CD8-positive, alpha-beta memory T cell (primary cell): ENCODE data around the gene GPHN. TPM values are rescaled to one million over a fixed set of nuclear protein-coding genes. Genes with fewer than 3 reads are reported as not detected.

Experiments used
- CTCF ChIA-PET: fragments of 350-600 bp; sonication (Branson Sonifier 250); formaldehyde crosslinking; loops from one replicate; lab custom pipeline; 2021; ENCODE audit warnings: antibody characterized with exemption; lab: Charles Lee
- POLR2A ChIA-PET: fragments of 350-600 bp; sonication (Branson Sonifier 250); formaldehyde crosslinking; loops from one replicate; lab custom pipeline; 2021; ENCODE audit warnings: antibody characterized with exemption; lab: Charles Lee
- DNase-seq, 5 donors: peaks; one replicate each; pipeline versions ENCODE4 v3.0.0 to v3.0.0-alpha.2; 2020 to 2022; ENCODE audit warnings: mixed read lengths in 1 of 5
- H3K27ac ChIP-seq: one replicate; pipeline ENCODE4 v1.7.0; 2013; ENCODE audit warnings: low read depth, mild to moderate bottlenecking, low read length, moderate library complexity
- H3K27me3 ChIP-seq: 2 replicates; pipeline ENCODE4 v1.7.0; 2013; ENCODE audit warnings: low read length, mild to moderate bottlenecking; ENCODE audit not compliant: insufficient read depth, poor library complexity, severe bottlenecking
- H3K36me3 ChIP-seq: 2 replicates; pipeline ENCODE4 v1.7.0; 2013; ENCODE audit warnings: mild to moderate bottlenecking, low read length, moderate library complexity; ENCODE audit not compliant: insufficient read depth
- H3K4me1 ChIP-seq: 2 replicates; pipeline ENCODE4 v1.7.0; 2013; ENCODE audit warnings: mild to moderate bottlenecking, low read length, moderate library complexity; ENCODE audit not compliant: insufficient read depth
- H3K4me3 ChIP-seq: 2 replicates; pipeline ENCODE4 v1.7.0; 2013; ENCODE audit warnings: mild to moderate bottlenecking, low read length
- H3K9me3 ChIP-seq: 2 replicates; pipeline ENCODE4 v1.7.0; 2013; ENCODE audit warnings: mild to moderate bottlenecking, low read length
- H3K27ac Mint-ChIP-seq, 8 donors: one replicate each; pipeline ENCODE4 v1.8.0; 2020 to 2021; ENCODE audit warnings: mixed read lengths in 8 of 8, mild to moderate bottlenecking in 6 of 8, inconsistent platforms in 3 of 8, moderate library complexity in 3 of 8
- H3K27me3 Mint-ChIP-seq, 2 donors: one replicate each; pipeline ENCODE4 v1.8.0; 2020 to 2021; ENCODE audit warnings: mixed read lengths in 2 of 2, mild to moderate bottlenecking in 1 of 2, moderate library complexity in 1 of 2
- H3K36me3 Mint-ChIP-seq, 3 donors: one replicate each; pipeline ENCODE4 v1.8.0; 2020 to 2021; ENCODE audit warnings: mixed read lengths in 3 of 3, inconsistent platforms in 1 of 3, mild to moderate bottlenecking in 1 of 3
- H3K4me1 Mint-ChIP-seq, 3 donors: one replicate each; pipeline ENCODE4 v1.8.0; 2020 to 2021; ENCODE audit warnings: mixed read lengths in 3 of 3, inconsistent platforms in 1 of 3, mild to moderate bottlenecking in 1 of 3
- H3K4me3 Mint-ChIP-seq, 7 donors: one replicate each; pipeline ENCODE4 v1.8.0; 2020 to 2021; ENCODE audit warnings: mixed read lengths in 7 of 7, mild to moderate bottlenecking in 6 of 7, moderate library complexity in 4 of 7, inconsistent platforms in 2 of 7
- H3K9me3 Mint-ChIP-seq, 5 donors: one replicate each; pipeline ENCODE4 v1.8.0; 2020 to 2022; ENCODE audit warnings: mixed read lengths in 5 of 5, mild to moderate bottlenecking in 3 of 5, moderate library complexity in 2 of 5, inconsistent platforms in 1 of 5
- polyA plus RNA-seq: library from polyadenylated mRNA; unstranded; fragments of 300-500 nt; fragmentation: Illumina TruSeq; gene quantifications from one replicate; pipeline ENCODE4 v1.2.3, GENCODE V29; 2021
- total RNA-seq, 2 experiments: library from RNA; stranded (reverse); gene quantifications; one replicate each; pipeline ENCODE4 v1.2.3, GENCODE V29; 2021

Gene GPHN
- total and polyA plus RNA-seq, 3 experiments from 2014 or later = 6.3 to 14.8 (median 12.1) TPM

- H3K27me3 Mint-ChIP-seq = no peaks in the 10 kb centered on the region
Observed at GRCh38 chr14:66606826-66607225, 98.9 kb downstream of the GPHN start.

DNA sequence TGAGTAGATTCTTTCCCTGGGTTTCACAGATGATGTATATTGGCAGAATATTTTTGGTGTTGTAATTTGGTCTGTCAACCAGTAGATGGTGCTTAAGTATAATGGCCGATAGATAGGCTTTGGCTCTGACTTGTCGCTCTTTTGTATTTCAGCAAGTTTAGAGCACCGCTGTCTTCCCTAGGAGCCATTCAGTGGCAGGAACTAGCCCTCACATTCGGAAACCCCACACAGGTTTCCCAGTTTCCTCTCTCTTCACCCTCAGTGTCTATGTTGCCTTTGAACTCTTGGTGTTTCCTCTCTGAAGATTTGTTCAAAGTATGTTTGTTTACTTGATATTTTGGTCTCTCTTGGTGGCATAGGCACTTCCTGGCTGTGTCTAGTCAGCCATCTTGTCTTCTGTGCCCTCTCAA lies 102.2 kb downstream of the GPHN start:
- H3K36me3 Mint-ChIP-seq = peaks cover 0 to 64% (median 0%) of the 10 kb centered on the region in 3 donors
- CTCF ChIA-PET = no interaction called here

More at GRCh38 chr14:66606826-66607225, 98.9 kb downstream of the GPHN start:
- H3K4me3 Mint-ChIP-seq = no peak overlapping the region
- H3K36me3 Mint-ChIP-seq = peaks cover 0 to 48% (median 0%) of the 10 kb centered on the region in 3 donors
- H3K27me3 ChIP-seq = no peaks in the 10 kb centered on the region
- DNase-seq = no peak
- peaks cover 0 to 57% (median 31%) of the 10 kb centered on the region in 5 donors for H3K9me3 Mint-ChIP-seq
- H3K4me1 ChIP-seq = no peaks in the 10 kb centered on the region
- H3K27ac ChIP-seq = no peak overlapping the region
- ChIA-PET POLR2A (no interaction called here), CTCF (no interaction called here)
- H3K36me3 ChIP-seq = no peaks in the 10 kb centered on the region
- H3K4me1 Mint-ChIP-seq = peaks cover 0 to 9% (median 8%) of the 10 kb centered on the region in 3 donors
- no peaks in the 10 kb centered on the region for H3K9me3 ChIP-seq
- no peak overlapping the region for H3K27ac Mint-ChIP-seq
- no peak overlapping the region for H3K4me3 ChIP-seq

GRCh38 chr14:66613344-66613743 lies 105.4 kb downstream of the GPHN start:
- Mint-ChIP-seq H3K27ac (no peak overlapping the region), H3K4me1 (peaks cover 0 to 9% (median 5%) of the 10 kb centered on the region in 3 donors), H3K27me3 (no peaks in the 10 kb centered on the region), H3K9me3 (peaks cover 9 to 78% (median 35%) of the 10 kb centered on the region in 5 donors), H3K36me3 (peaks cover 0 to 63% (median 1%) of the 10 kb centered on the region in 3 donors), H3K4me3 (no peak overlapping the region)
- Histone ChIP-seq H3K27ac (no peak overlapping the region), H3K36me3 (no peaks in the 10 kb centered on the region), H3K9me3 (no peaks in the 10 kb centered on the region), H3K27me3 (no peaks in the 10 kb centered on the region), H3K4me1 (no peaks in the 10 kb centered on the region), H3K4me3 (no peak overlapping the region)
- DNase-seq = no peak
- ChIA-PET CTCF (no interaction called here), POLR2A (no interaction called here)

More for the DNA sequence above, 102.2 kb downstream of the GPHN start:
- H3K27me3 Mint-ChIP-seq = no peaks in the 10 kb centered on the region
- no peaks in the 10 kb centered on the region for H3K4me1 ChIP-seq
- no peaks in the 10 kb centered on the region for H3K36me3 ChIP-seq
- peak overlapping the region in 2 of 7 donors; percentile 13 to 33 for H3K4me3 Mint-ChIP-seq
- peaks cover 0 to 9% (median 5%) of the 10 kb centered on the region in 3 donors for H3K4me1 Mint-ChIP-seq
- peaks cover 0 to 75% (median 31%) of the 10 kb centered on the region in 5 donors for H3K9me3 Mint-ChIP-seq
- H3K27me3 ChIP-seq = no peaks in the 10 kb centered on the region
- no peak overlapping the region for H3K4me3 ChIP-seq
- no peak overlapping the region for H3K27ac ChIP-seq
- peak in 2 of 5 donors; percentile 4 for DNase-seq
- peak overlapping the region in 5 of 8 donors; percentile 40 to 84 (median 60) for H3K27ac Mint-ChIP-seq
- H3K9me3 ChIP-seq = no peaks in the 10 kb centered on the region
- POLR2A ChIA-PET = no interaction called here

DNA sequence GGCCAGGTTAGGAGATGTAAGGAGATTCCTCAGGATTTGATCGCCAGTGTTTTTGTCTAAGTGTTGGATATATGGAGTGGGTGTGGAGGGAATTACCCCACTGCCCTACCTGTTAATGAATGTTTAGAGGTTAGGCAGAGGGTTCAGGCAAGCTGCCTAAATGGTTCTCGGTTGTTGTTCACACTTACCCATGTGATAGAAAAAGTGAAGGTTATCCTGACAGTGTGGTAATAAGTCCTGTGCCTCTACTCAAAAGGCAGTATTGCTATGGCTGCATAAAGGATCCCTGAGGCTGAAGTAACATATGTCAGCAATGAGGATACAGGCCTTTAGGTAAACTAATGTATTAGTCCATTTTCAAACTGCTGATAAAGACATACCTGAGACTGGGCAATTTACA lies 112.0 kb downstream of the GPHN start:
- Histone ChIP-seq H3K27ac (no peak overlapping the region), H3K36me3 (no peaks in the 10 kb centered on the region), H3K4me3 (no peak overlapping the region), H3K4me1 (no peaks in the 10 kb centered on the region), H3K27me3 (no peaks in the 10 kb centered on the region), H3K9me3 (no peaks in the 10 kb centered on the region)
- H3K27ac Mint-ChIP-seq = no peak overlapping the region
- H3K4me3 Mint-ChIP-seq = no peak overlapping the region
- H3K27me3 Mint-ChIP-seq = no peaks in the 10 kb centered on the region
- peaks cover 1 to 55% (median 2%) of the 10 kb centered on the region in 3 donors for H3K36me3 Mint-ChIP-seq
- no peak for DNase-seq
- ChIA-PET POLR2A (no interaction called here), CTCF (no interaction called here)
- peaks cover 0 to 4% (median 0%) of the 10 kb centered on the region in 3 donors for H3K4me1 Mint-ChIP-seq
- H3K9me3 Mint-ChIP-seq = peaks cover 19 to 67% (median 23%) of the 10 kb centered on the region in 5 donors

DNA sequence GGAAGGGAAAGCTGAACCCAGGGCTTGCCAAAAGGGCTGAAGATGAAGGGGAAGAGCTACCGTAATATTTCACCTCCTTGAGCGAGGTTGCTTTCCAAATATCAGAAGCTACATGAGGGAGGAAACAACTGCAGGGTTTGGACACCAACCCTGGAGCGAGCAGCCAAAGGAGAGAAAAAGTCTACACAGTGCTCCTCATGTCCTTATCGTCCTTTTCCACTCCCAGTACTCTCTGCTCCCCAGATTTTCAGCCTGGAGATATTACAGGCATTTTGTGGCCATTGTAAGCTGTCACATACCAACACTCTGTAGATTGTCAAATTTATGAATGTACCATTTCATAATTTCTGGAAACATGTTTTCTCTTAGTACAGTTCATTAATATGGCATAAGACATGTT lies 115.9 kb downstream of the GPHN start:
- no peak overlapping the region for H3K4me3 Mint-ChIP-seq
- Histone ChIP-seq H3K9me3 (no peaks in the 10 kb centered on the region), H3K36me3 (no peaks in the 10 kb centered on the region), H3K4me1 (no peaks in the 10 kb centered on the region), H3K4me3 (no peak overlapping the region), H3K27ac (no peak overlapping the region), H3K27me3 (no peaks in the 10 kb centered on the region)
- no peaks in the 10 kb centered on the region for H3K27me3 Mint-ChIP-seq
- ChIA-PET CTCF (interaction anchor here (1.0 kb wide), 1 partner anchor 662 kb away, joined by 4 read pairs; no protein-coding TSS in a partner anchor), POLR2A (no interaction called here)
- H3K27ac Mint-ChIP-seq = no peak overlapping the region
- H3K4me1 Mint-ChIP-seq = peaks cover 0 to 4% (median 0%) of the 10 kb centered on the region in 3 donors
- no peak for DNase-seq
- peaks cover 2 to 40% (median 11%) of the 10 kb centered on the region in 5 donors for H3K9me3 Mint-ChIP-seq
- H3K36me3 Mint-ChIP-seq = peaks cover 0 to 33% (median 2%) of the 10 kb centered on the region in 3 donors

DNA sequence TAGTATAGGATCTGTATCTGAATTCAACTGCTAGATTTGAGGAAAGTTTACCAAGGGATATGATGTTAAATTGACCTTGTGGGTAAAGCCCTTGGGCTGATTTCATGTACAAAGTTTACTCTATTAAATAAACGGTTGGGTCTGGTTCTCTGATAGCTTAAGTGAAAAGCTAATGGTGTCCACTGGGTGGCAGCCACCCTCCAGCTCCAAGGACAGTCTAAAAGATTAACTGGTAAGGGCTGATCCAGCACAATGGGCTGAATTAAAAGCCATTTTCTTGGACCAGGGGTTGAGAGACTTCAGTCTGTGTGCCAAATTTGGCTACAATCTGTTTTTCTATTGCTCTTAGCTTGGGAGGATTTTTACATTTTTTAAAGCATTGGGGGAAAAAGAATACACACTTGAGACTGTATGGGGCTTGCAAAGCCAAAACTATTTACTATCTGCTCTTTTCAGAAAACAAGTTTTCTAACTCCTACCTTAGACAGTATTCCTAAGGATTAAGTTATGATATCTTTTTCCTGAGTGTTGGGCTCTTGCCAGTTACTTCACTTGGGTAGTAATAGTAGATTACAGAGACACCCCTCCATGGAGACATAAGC lies 116.5 kb downstream of the GPHN start:
- H3K4me1 ChIP-seq = no peaks in the 10 kb centered on the region
- Mint-ChIP-seq H3K4me1 (peaks cover 0 to 4% (median 0%) of the 10 kb centered on the region in 3 donors), H3K27me3 (no peaks in the 10 kb centered on the region), H3K27ac (peak overlapping the region in 1 of 8 donors; percentile 27), H3K4me3 (no peak overlapping the region), H3K9me3 (peaks cover 0 to 38% (median 9%) of the 10 kb centered on the region in 5 donors), H3K36me3 (peaks cover 0 to 30% (median 2%) of the 10 kb centered on the region in 3 donors)
- ChIA-PET CTCF (interaction anchor here (1.0 kb wide), 1 partner anchor 661 kb away, joined by 4 read pairs; no protein-coding TSS in a partner anchor), POLR2A (no interaction called here)
- H3K36me3 ChIP-seq = no peaks in the 10 kb centered on the region
- H3K27ac ChIP-seq = no peak overlapping the region
- no peaks in the 10 kb centered on the region for H3K27me3 ChIP-seq
- no peaks in the 10 kb centered on the region for H3K9me3 ChIP-seq
- no peak for DNase-seq
- H3K4me3 ChIP-seq = no peak overlapping the region

GRCh38 chr14:66628636-66629035 lies 120.7 kb downstream of the GPHN start:
- no peak overlapping the region for H3K27ac Mint-ChIP-seq
- CTCF ChIA-PET = no interaction called here
- H3K4me3 Mint-ChIP-seq = no peak overlapping the region
- Histone ChIP-seq H3K36me3 (no peaks in the 10 kb centered on the region), H3K9me3 (no peaks in the 10 kb centered on the region), H3K4me3 (no peak overlapping the region), H3K27ac (no peak overlapping the region), H3K27me3 (no peaks in the 10 kb centered on the region), H3K4me1 (no peaks in the 10 kb centered on the region)
- no peaks in the 10 kb centered on the region for H3K27me3 Mint-ChIP-seq
- POLR2A ChIA-PET = no interaction called here
- DNase-seq = no peak
- H3K9me3 Mint-ChIP-seq = peaks cover 0 to 30% (median 0%) of the 10 kb centered on the region in 5 donors
- H3K36me3 Mint-ChIP-seq = peaks cover 0 to 25% (median 5%) of the 10 kb centered on the region in 3 donors
- H3K4me1 Mint-ChIP-seq = peaks cover 0 to 4% (median 0%) of the 10 kb centered on the region in 3 donors

GRCh38 chr14:66629499-66629898 lies 121.6 kb downstream of the GPHN start:
- no peak overlapping the region for H3K4me3 ChIP-seq
- Mint-ChIP-seq H3K36me3 (peaks cover 0 to 22% (median 4%) of the 10 kb centered on the region in 3 donors), H3K27me3 (no peaks in the 10 kb centered on the region), H3K9me3 (peaks cover 0 to 29% (median 1%) of the 10 kb centered on the region in 5 donors), H3K27ac (no peak overlapping the region), H3K4me1 (peaks cover 0 to under 1% (median 0%) of the 10 kb centered on the region in 3 donors), H3K4me3 (no peak overlapping the region)
- no peak for DNase-seq
- H3K27ac ChIP-seq = no peak overlapping the region
- no peaks in the 10 kb centered on the region for H3K36me3 ChIP-seq
- POLR2A ChIA-PET = no interaction called here
- H3K27me3 ChIP-seq = no peaks in the 10 kb centered on the region
- H3K4me1 ChIP-seq = no peaks in the 10 kb centered on the region
- no peaks in the 10 kb centered on the region for H3K9me3 ChIP-seq
- CTCF ChIA-PET = no interaction called here
